ENCODE results near the gene TBC1D1.

TBC1D1 gene

DNA sequence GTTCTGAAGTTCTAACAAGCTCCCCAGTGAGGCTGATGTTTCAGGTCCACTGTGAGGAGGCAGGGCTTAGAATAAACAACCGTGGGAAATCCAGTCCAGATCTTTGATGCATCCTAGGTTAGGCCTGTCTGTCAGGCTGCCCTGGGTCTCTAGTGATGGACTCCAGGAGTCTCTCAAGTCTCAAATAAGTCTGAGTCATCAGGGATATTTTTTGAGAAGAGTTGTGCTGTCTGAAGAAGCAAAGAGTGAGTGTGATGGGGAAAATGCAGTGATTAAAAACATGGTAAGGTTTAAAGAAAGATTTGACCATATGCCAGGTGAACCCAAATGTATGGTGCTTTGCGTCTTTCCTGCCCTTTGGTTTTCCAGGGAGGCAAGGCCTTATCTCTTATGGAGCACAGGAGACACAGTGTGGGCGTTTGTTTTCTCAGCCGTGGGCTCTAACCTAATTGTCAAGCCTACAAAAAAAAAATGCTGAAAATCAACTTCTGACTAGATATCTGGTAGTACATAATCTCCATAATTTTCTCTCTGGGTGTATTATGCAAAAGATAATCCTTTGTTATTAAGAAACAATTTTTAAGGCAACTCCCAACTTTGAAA lies 170.0 kb downstream of the TBC1D1 start:
- no peak for DNase-seq

DNA sequence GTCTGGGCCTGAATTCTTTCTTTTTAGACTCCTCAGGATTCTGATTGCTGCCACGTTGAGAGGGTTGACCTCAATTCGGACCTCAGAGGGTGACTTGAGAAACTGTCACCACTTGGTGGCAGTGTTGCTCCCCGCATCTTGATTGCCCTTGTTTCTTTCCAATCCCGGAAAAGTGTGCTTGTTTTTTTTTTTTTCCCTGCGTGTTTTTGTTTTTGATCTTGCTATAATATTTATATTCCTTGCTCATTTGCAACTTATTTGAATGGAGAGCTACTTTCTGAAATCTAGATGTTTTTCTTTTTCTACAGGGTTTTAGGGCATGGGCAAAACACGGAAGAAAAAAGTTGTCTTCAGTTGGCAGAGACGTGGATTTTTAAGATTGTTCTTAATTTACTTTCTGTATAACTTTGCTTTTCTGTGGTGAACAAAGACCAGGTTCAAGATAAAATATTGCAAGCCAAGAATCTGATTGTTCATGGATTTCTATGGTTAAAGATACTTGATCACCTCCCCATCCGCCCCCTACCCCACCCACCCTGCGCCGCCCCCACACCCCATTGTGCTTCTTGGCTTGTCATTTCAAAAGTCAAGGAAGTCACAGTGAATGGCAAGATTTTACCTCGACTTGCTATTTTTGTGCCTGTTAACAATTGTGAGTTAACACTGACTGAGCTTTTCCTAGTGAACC lies 171.3 kb downstream of the TBC1D1 start:
- DNase-seq = peak; percentile 54

DNA sequence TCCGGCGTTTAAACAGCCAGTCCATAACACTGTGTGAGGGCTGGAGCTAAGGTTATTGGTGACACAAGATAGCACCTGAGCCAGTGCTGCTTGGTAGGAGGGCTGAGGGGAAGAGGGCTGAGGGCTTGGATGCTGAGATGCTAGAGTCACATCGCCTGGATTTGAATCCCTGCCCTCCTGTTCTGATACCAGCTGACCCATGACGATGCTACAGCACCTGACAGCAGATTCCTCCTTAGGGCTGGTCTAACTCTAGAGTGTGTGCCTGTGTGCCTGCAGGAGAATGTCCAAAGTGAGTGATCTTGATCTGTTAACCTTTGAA lies 171.9 kb downstream of the TBC1D1 start:
- no peak for DNase-seq

DNA sequence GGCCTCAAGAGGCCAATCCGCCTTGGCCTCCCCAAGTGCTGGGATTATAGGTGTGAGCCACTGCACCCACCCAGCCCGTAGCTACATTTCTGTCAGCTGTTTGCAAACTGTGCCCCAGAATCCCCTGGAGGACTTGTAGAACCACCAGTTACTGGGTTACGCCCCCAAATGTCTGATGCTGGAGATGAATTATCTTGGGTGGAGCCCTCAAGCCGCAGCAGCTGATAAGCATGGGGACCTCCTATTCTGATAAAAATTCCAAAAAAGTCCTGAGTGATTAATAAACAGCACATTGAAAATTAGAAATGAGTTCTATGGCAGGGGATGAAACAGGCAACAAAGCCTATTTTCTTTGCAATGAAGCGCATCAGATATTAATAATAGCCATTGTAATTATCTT lies 174.3 kb downstream of the TBC1D1 start:
- DNase-seq = no peak

DNA sequence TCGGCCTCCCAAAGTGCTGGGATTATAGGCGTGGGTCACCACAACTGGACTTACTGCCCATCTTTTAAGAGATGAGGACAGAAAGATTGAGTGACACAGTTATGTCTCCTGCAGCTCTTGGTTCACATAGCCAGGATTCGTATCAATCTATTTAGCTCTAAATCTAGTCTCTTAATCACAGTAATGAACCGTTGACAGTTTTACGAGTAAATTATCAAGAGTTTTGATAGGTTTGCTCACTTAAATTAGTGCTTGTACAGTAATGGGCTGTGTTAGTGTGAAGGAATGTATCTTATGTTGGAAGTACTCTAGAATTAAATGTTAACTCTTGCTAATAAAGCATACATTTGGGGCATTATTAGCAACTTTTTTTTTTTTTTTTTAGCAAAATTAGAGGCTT lies 175.0 kb downstream of the TBC1D1 start:
- DNase-seq = no peak

DNA sequence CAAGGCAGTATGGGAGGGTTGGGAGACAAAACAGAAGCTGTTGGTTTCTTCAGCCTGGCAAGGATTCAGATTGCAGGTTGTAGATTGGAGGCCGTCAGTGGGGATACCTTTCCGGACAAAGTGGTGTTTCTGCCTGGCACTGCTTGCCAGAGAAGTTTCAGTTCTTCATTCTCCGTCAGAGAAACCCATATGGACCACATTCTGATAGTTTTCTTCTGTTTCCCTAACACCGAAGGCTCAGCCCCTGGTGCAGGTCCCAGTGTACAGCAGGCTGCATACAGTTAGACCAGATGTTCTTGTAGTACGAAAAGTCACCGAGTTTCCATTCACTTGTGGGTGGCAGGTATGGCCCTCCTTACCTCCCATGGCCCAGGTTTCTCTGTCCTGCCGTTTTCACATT lies 176.6 kb downstream of the TBC1D1 start:
- no peak for DNase-seq

DNA sequence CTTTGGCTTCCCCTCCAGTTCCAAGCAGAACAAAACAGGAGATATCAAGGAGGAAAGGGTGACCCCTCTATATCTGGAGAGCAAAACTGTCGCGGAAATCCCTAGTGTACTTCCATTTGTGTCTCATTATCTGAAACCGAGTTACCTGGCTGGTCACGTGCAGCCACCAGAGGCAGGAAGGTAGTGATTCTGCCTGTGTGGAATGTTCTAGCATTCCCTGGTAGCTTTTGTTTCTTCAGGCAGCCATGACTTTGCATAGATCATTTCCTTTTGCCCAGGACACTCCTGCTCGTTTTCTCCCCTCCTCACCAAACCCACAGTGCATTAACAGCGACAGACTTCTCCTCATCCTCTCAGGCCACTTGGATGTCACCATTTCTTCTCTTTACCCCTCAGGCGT lies 177.2 kb downstream of the TBC1D1 start:
- DNase-seq = no peak

DNA sequence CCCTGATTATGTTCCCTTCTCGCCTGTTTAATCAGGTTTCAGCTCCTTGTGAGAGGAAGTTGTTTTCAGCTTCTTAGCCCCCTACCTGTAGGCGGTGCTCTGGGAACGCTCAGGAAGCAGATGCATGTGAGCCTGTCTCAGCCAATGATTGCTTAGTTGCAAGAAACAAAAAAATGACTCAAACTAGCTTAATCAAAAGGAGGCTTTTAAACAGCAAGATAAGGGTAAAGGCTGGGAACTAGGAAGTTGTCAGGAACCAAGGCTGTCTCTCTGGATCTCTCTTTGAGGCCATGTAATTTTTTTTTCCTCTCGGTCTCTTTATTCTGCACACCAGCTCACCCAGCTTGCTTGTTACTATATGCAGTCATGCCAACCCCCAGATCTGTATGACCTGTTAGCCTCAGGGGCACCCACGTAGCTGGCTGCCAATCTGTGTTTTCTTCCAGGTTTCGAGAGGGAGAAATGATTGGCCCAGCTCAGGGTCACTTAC lies 178.4 kb downstream of the TBC1D1 start:
- DNase-seq = peak; percentile 43

DNA sequence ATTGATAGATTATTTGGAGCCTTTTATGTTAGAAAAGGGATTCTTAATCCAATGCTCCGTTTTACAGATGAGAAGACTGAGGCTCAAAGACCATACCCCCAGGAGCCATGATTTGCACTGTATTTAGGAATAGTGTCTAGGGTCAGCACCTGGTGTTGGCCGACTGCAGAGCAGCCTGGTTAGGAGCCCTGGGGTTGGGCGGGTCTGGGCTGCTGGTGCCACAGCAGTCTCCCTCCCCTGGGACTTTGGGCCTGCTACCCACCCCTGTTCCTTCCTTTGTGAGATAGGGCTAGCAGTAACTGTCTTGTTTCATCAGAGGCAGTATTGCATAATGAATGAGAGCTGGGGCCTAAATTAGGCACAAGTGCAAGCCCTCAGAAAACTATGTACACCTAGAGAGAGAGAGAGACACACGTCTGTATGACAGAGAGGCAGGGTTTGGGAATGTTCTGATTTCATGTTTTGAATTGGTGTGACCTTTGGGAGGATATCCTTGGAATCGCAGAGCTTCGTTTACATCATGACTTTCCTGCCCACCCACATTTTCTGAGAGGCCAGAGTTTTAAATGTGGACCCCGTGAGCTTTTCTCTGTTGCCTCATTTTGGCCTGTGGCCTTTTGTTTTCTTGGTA lies 181.0 kb downstream of the TBC1D1 start:
- no peak for DNase-seq

DNA sequence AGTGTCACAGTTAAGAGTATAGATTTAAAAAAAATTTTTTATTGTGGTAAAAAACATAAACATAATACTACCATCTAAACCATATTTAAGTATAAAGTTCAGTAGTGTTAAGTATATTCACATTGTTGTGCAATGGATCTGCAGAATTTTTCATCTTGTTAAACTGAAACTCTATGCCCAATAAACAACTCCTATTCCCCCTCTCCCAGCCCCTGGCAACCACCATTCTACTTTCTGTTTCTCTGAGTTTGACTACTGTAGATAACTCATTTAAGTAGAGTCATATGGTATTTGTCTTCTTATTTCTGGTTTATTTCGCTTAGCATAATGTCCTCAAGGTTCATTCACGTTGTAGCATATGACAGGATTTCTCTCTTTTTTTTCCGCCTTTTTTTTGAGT lies 181.7 kb downstream of the TBC1D1 start:
- DNase-seq = no peak

DNA sequence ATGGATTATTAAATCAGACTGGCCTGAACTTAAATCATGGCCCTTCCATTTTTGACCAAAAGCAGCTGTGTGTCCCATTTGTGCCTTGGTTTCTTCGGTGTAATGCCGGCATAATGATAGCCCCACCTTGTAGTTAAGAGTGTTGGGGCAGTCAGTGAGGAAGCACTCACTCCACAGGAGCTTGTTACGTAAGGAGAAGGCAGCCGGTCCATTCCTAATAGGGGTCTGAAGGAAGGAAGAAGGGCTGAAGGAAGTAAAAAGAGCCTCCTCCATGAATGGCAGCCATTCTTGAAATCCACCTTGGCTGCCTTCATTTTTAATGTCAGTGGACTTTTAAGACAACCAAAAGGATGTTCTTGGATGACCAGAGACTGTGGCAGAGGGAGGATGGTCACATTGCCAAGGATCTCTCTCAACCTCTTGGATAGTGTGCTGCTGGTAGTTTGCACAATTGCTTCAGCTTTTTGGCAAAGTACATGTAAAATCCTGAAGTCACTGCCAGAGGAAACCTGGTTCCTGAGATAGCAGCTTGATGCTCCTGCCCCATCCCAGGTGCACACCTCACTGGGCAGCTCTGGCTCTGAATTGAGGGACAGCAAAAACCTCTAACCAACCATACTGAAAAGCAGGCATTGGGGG lies 182.8 kb downstream of the TBC1D1 start:
- DNase-seq = no peak

DNA sequence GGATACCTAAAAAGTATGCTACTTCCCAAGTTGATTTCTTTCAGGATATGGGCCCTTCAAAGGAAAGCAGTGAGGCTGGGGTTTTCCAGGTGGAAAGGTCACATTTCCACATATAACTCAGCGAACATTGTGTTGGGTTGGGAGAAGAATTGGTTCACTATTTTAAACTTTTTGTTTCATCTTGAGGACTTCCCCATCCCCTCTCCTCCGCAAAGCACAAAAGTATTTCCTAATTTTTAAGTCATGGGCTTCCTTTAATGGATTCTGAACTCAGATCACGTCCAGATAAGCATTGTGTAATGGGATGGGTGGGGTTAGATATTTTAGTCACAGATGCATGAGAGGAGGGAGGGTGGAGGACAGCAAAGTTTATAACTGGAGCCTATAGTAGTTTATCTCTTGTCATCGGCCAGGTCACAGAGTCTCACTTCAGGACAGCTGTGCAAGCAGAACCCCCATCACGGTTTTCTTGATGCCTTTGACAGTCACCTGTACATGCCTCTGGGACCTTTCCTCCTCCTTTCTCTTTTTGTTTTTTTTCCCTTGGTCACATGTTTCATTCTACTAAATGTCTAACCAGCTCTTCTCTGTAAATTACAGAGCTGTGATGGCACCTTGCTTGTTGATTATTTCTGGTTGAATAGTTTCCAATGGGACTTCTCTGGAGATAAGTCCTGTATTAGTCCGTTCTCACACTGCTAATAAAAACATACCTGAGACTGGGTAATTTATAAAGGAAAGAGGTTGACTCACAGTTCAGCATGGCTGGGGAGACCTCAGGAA lies 184.7 kb downstream of the TBC1D1 start:
- DNase-seq = no peak

DNA sequence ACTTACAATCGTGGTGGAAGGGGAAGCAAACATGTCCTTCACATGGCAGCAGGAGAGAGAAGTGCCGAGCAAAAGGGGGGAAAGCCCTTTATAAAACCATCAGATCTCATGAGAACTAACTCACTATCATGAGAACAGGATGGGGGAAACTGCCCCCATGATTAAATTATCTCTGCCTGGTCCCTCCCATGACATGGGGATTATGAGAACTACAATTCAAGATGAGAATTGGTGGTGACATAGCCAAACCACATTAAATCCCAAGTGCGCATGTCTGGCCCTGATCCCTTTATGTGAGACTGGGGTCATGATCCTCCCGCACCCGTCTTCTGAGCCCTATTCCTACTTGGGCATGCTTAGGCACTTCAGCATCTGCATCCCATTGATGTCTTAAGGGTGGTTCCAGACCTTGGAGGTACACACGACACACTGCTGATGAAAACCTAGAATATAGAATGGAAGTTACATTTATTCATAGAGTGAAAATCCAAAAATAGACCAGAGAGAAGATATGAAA lies 185.3 kb downstream of the TBC1D1 start:
- DNase-seq = no peak

DNA sequence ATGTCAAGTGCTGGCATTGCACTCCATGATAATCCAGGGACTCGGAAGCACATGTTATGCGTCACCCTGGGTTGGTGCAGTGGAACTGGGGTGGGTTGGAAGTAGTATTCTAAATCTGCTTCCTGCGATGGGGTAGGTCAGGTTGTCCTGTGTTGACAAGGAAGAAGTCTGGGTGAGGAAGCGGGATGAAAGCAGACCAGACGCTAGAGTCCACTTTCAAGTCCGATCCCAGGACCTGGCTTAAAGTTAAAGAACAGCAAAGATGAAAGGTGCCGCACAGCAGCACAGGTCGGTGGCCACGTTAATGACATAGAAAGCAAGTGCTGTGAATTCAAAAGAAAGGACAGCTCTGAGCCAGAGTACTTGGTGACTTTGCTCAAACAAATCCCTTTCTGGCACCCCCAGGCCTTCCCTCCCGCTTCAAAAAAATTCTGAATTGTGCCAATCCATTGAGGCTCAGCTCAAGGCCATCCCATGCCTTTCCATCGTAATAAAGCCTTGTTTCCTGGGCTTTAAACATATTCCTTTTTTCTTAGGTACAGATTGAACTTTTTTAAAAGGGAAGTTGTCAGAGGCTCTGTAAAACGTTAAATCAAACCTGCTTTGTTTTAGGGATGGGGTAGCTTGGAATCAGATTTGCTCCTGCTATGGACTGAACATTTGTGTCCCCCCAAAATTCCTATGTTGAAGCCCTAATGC lies 187.1 kb downstream of the TBC1D1 start:
- no peak for DNase-seq

DNA sequence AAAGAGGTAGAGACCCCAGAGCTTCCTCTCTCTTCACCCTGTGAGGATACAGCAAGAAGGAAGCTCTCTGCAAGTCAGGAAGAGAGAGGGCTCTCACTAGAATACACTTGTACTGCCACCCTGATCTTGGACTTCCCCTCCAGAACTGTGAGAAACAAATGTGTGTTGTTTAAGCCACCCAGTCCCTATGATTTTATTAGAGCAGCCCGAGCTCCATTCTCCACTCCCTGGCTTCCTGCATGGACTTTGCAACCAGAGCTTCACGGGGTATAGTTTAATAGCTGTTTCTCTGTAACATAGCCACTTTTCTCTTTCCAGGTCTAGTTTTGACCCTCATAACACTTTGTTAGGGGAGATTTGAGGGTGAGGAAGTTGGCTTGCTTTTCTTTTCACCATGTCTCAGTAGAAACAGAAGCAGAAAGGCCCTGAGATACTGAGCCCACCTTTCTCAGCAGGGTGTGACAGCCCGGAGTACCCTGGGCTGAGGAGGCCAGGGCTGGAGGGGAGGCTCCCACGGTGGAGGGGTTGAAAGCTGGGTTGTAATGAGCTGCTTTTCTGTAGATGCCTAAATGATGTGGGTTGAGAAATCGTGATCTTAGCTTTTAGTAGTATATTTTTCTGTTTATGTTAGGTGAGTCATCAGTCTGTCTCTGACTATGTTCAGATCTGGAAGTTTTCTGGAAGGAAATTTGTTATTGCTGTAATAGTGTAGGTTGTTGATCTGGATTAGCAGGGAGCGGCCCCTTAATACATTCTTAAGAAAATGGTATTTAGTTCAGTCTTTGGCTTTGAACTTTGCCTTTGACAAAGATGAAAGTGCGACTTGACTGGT lies 187.9 kb downstream of the TBC1D1 start:
- DNase-seq = no peak

DNA sequence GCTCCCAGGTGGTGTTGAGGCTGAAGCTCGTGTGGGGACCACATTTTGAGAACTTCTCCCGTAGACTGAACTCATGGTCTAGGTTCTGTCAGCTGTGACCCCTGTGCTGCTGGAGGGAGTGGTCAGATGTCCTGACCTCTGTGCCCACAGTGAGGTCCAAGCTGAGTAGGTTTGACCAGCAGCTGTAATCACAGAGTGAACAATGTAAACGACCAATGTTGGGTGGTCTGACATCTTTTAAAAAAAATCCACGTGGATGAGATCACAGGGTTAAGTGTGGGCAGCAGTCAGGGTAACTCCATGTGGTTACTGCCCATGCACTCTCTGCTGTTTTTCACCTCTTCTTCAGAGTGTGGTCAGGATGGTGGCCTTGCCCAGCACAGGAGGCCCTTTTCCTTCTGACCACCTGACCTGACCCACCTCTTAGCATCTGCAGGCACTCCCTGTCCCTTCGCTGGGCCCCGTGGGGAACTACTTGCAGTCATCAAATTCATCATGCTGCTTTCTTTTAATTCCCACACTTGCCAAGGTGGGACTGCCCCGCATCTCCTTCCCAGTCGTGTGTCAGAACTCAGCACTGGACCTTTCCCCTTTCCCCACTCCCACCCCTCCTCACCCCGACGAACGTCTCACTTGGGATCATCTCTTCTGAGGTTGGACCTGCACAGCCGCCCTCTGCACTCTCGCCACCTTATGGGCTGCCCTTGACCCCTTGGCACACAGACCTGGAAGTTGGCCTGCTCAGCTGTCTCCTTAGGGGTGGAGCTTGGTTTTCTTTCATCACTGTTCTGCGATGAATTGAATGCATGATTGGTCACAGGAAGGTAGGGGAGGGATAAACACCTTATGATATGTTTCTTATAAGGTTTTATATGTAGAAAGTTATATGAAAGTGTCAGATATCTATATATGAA lies 189.4 kb downstream of the TBC1D1 start:
- DNase-seq = no peak

DNA sequence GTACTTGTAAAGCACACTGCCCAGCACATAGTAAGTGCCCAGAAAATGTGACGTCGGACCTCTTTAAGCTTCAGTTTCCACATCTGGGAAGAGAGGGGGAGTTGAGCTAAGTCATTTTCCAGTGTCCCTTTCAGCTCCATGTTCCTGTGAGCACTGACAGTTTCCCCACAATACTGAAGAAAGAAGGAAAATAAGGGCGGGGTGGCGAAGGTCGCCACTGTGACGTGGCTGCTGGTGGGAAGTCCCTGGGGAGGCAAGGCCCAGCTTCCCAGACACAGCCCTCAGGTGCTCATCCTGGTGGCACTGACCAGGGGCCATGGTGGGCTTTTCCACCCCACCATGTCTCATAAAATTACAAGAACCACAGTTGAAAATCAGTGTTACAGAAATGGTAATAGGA lies 191.1 kb downstream of the TBC1D1 start:
- no peak for DNase-seq

DNA sequence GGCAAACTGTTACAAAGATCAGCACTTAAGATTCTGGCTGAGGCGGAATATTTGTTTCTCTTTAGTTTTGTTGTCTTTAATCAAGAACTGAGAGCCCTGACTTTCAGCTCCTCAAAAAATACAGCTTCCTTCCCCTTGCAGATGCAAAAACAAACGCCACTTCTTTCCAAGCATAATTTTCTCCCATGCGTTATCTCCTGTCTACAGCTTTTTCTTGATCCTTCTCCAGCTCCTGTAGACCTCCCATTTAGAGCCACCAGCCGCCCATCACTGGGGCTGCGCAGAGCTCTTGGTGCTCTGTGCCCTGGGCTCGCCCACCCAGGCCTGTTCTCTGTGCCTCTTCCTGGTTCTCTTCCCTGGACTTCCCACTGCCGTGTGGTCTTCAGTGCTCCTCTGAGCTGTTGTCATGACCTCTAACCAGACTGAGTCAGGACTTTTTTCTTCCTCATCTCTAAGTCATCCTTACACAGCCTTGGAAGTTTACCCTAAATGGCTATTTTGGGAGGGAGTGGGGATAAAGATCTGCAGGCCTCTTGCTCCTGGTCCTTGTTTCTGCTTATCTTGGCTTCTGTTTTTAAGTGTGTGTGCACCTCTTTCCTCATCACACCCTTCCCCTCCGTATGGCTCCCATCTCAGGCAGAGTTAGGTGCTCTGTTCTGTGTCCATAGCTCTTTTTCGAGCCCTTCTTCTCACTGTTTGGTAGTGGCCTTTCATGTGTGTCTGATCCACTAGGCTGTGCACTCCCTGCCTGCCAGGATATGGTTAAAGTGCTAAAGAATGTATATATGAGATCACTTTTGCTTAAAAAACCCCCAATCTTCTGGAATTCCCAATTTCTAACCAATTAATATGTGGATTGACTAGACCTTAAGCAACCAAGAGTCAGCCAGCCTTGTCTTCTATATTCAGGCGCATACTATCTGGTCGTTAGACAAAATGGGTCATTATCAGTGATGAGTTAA lies 191.8 kb downstream of the TBC1D1 start:
- DNase-seq = no peak
